K562 treated with DMSO at 1 percent for 4 hours (cell line): ENCODE measurements around the gene ACO1. TPM values are rescaled to one million over a fixed set of nuclear protein-coding genes. Genes with fewer than 3 reads are reported as not detected.

Experiments used
- total RNA-seq: library from RNA; unstranded; fragments of 300-600 nt; gene quantifications from 2 replicates; pipeline ENCODE4 v1.2.3, GENCODE V29; 2022; ENCODE audit not compliant: insufficient read depth

Gene ACO1
- total RNA-seq = 9.3 and 9.8 TPM in 2 replicates

GRCh38 chr9:32384364-32385151, at the start of gene ACO1:
Gene ACO1 (plus strand): TSS chr9:32384643. CDS start chr9:32405507, 20,864 bp downstream.

Other genes starting within 250 kb of the ACO1 start
- 0.57 and 1.2 TPM in 2 replicates for gene RIGI, start 141.6 kb downstream of the ACO1 start, total RNA-seq
- 13.3 and 13.6 TPM in 2 replicates for gene SMIM27, start 167.7 kb downstream of the ACO1 start, total RNA-seq
- 4.7 and 6.6 TPM in 2 replicates for gene TOPORS, start 167.9 kb downstream of the ACO1 start, total RNA-seq
- gene NDUFB6, start 188.5 kb downstream of the ACO1 start, total RNA-seq = 26.4 and 33.3 TPM in 2 replicates